SK-N-SH (cell line): ENCODE measurements around the gene LMNB1.

ENCODE experiments used
- EZH2phosphoT487 ChIP-seq: fragments of 200-600 bp; sonication (generic); IDR thresholded peaks from 2 replicates; pipeline ENCODE4 v1.6.1; 2017; ENCODE audit warnings: low read depth, mixed run types, mild to moderate bottlenecking, antibody characterized with exemption, moderate library complexity, borderline replicate concordance
- GATA2 ChIP-seq: sonication (generic); formaldehyde crosslinking; IDR thresholded peaks from 2 replicates; pipeline ENCODE4 v1.5.0; 2020; ENCODE audit warnings: mild to moderate bottlenecking, missing genetic modification reagents
- POLR2AphosphoS5 ChIP-seq: IDR thresholded peaks from 2 replicates; pipeline ENCODE4 v1.6.1; 2012; ENCODE audit warnings: low read depth, low read length
- RFX5 ChIP-seq: IDR thresholded peaks from 2 replicates; pipeline ENCODE4 v1.6.1; 2012; ENCODE audit warnings: mild to moderate bottlenecking, improper control_type of control experiment, low read length
- SMC3 ChIP-seq: IDR thresholded peaks from 2 replicates; pipeline ENCODE4 v1.6.1; 2012; ENCODE audit warnings: low read depth, low read length, improper control_type of control experiment
- TF ChIP-seq, protein P1 (sequence below): IDR thresholded peaks from 2 replicates; pipeline ENCODE4 v1.6.1; 2012; ENCODE audit warnings: mild to moderate bottlenecking, low read depth, low read length, moderate library complexity
- TF ChIP-seq, protein P2 (sequence below): fragments of 200-600 bp; sonication (generic); IDR thresholded peaks from 2 replicates; pipeline ENCODE4 v1.6.1; 2017; ENCODE audit warnings: antibody characterized with exemption, mild to moderate bottlenecking, moderate library complexity

DNA sequence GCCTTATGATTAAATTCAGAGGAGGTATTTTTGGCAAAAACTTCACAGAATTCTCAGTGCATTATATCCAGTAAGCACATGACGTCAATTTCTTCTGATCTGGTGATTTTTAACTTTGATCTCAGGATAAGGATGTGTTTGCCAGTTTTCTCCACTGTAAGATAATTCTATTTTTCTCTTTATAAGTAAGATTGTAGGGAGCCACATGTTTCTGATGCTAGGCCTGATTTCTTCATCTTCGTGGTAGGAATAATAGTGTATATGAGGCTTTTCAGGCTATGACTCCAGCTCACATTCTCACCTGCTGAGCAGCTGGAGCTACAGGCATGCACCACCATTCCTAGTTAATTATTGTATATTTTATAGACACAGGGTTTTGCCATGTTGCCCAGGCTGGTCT lies 32.1 kb upstream of the LMNB1 start:
- TF ChIP-seq POLR2AphosphoS5 (no peak), SMC3 (no peak), EZH2phosphoT487 (no peak), GATA2 (no peak), RFX5 (no peak)
- TF ChIP-seq, protein P1, sequence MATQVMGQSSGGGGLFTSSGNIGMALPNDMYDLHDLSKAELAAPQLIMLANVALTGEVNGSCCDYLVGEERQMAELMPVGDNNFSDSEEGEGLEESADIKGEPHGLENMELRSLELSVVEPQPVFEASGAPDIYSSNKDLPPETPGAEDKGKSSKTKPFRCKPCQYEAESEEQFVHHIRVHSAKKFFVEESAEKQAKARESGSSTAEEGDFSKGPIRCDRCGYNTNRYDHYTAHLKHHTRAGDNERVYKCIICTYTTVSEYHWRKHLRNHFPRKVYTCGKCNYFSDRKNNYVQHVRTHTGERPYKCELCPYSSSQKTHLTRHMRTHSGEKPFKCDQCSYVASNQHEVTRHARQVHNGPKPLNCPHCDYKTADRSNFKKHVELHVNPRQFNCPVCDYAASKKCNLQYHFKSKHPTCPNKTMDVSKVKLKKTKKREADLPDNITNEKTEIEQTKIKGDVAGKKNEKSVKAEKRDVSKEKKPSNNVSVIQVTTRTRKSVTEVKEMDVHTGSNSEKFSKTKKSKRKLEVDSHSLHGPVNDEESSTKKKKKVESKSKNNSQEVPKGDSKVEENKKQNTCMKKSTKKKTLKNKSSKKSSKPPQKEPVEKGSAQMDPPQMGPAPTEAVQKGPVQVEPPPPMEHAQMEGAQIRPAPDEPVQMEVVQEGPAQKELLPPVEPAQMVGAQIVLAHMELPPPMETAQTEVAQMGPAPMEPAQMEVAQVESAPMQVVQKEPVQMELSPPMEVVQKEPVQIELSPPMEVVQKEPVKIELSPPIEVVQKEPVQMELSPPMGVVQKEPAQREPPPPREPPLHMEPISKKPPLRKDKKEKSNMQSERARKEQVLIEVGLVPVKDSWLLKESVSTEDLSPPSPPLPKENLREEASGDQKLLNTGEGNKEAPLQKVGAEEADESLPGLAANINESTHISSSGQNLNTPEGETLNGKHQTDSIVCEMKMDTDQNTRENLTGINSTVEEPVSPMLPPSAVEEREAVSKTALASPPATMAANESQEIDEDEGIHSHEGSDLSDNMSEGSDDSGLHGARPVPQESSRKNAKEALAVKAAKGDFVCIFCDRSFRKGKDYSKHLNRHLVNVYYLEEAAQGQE: no peak
- TF ChIP-seq, protein P2, sequence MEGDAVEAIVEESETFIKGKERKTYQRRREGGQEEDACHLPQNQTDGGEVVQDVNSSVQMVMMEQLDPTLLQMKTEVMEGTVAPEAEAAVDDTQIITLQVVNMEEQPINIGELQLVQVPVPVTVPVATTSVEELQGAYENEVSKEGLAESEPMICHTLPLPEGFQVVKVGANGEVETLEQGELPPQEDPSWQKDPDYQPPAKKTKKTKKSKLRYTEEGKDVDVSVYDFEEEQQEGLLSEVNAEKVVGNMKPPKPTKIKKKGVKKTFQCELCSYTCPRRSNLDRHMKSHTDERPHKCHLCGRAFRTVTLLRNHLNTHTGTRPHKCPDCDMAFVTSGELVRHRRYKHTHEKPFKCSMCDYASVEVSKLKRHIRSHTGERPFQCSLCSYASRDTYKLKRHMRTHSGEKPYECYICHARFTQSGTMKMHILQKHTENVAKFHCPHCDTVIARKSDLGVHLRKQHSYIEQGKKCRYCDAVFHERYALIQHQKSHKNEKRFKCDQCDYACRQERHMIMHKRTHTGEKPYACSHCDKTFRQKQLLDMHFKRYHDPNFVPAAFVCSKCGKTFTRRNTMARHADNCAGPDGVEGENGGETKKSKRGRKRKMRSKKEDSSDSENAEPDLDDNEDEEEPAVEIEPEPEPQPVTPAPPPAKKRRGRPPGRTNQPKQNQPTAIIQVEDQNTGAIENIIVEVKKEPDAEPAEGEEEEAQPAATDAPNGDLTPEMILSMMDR: no peak
